Right atrium auricular region (tissue), 2 donors: ENCODE measurements around the gene COL19A1. TPM values are rescaled to one million over a fixed set of nuclear protein-coding genes. Genes with fewer than 3 reads are reported as not detected.

Source experiments
- DNase-seq: peaks from one replicate; pipeline ENCODE4 v3.0.0-alpha.2; 2019; ENCODE audit warnings: low spot score
- H3K27ac ChIP-seq, 2 donors: fragments of 200-600 bp; sonication (generic); 1 replicate in 1 of 2; 2 replicates in 1 of 2; pipeline ENCODE4 v1.5.1; 2016 to 2019
- H3K27me3 ChIP-seq, 2 donors: fragments of 200-600 bp; sonication (generic); one replicate each; pipeline versions ENCODE4 v1.5.1 to v1.6.0; 2017 to 2019
- H3K36me3 ChIP-seq: fragments of 200-600 bp; sonication (generic); one replicate; pipeline ENCODE4 v1.5.1; 2016
- H3K4me1 ChIP-seq, 2 donors: fragments of 200-600 bp; sonication (generic); one replicate each; pipeline versions ENCODE4 v1.5.1 to v1.6.0; 2017 to 2019
- H3K4me3 ChIP-seq, 2 donors: fragments of 200-600 bp; sonication (generic); 1 replicate in 1 of 2; 2 replicates in 1 of 2; pipeline ENCODE4 v1.5.1; 2017 to 2019; ENCODE audit warnings: mild to moderate bottlenecking in 1 of 2, moderate library complexity in 1 of 2
- H3K9me3 ChIP-seq, 2 donors: fragments of 200-600 bp; sonication (generic); one replicate each; pipeline ENCODE4 v1.5.1; 2019
- total RNA-seq, 2 donors: library from RNA; depleted of rRNA; stranded (reverse); fragments of >200 nt; gene quantifications; one replicate each; pipeline ENCODE4 v1.1.0, GENCODE V29; 2016
- TF ChIP-seq, protein P1 (sequence below), 2 donors: fragments of 200-600 bp; sonication (generic); IDR thresholded peaks; one replicate each; pipeline ENCODE4 v1.5.1; 2019; ENCODE audit warnings: antibody characterized with exemption in 2 of 2

Gene COL19A1
- total RNA-seq, 2 donors from 2014 or later: 2.7 to 3.9 TPM

DNA sequence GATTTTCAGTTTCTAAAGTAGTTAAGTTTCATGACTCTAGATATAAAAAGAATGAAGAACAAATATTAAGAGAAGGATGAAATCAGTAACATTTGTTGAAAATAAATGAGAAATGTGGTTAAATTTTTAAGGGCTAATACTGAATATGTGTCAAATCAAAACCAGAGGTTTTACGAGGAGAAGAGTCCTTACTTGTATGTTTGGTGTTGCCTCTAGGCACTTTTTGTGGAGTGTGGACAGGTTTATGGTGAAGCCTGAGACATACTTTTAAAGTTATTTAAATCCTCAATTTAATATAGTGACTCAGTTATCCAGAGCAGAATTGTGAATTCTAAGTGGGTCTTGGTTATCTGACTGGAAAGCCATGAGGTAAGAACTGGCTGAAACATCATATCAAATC lies 68.7 kb downstream of the COL19A1 start:
- Histone ChIP-seq H3K9me3 (no peaks in the 10 kb centered on the region), H3K27me3 (no peaks in the 10 kb centered on the region), H3K4me1 (no peaks in the 10 kb centered on the region), H3K4me3 (no peak overlapping the region), H3K27ac (peak overlapping the region in 1 of 2 donors; percentile 53), H3K36me3 (no peaks in the 10 kb centered on the region)
- no peak for DNase-seq
- TF ChIP-seq, protein P1, sequence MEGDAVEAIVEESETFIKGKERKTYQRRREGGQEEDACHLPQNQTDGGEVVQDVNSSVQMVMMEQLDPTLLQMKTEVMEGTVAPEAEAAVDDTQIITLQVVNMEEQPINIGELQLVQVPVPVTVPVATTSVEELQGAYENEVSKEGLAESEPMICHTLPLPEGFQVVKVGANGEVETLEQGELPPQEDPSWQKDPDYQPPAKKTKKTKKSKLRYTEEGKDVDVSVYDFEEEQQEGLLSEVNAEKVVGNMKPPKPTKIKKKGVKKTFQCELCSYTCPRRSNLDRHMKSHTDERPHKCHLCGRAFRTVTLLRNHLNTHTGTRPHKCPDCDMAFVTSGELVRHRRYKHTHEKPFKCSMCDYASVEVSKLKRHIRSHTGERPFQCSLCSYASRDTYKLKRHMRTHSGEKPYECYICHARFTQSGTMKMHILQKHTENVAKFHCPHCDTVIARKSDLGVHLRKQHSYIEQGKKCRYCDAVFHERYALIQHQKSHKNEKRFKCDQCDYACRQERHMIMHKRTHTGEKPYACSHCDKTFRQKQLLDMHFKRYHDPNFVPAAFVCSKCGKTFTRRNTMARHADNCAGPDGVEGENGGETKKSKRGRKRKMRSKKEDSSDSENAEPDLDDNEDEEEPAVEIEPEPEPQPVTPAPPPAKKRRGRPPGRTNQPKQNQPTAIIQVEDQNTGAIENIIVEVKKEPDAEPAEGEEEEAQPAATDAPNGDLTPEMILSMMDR (IDR thresholded peaks at IDR 0.05): no peak

DNA sequence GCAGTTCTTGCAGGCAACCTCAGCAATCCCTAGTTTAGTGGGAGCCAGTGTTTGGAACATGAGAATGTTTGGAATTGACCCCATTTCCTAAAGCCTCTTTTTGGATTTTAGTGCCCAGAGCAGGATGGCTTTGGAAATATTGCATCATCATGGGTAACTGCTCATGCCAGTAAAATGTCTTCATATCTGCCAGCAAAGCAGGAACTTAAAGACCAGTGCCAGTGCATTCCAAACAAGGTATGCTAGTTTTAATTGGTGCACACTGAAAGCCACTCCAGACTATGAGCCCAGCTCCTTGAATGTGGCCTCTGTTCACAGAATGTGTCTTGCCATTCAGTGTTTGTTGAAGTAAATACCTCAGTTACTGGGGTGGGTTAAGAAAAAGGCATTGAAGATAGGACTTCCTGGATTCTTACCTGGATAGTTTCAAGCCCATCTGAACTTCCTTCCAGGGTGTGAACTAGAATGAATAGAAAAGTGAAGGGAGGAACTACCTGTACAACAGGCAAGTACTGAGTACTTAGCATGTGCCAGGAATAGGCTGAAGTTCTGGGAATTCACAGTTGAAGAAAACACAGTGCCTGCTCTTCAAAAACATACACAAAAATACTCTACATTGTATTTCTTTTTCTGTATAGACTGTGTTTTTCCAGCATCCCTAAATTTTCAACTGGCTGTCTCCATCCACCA lies 70.5 kb downstream of the COL19A1 start:
- no peak for DNase-seq

DNA sequence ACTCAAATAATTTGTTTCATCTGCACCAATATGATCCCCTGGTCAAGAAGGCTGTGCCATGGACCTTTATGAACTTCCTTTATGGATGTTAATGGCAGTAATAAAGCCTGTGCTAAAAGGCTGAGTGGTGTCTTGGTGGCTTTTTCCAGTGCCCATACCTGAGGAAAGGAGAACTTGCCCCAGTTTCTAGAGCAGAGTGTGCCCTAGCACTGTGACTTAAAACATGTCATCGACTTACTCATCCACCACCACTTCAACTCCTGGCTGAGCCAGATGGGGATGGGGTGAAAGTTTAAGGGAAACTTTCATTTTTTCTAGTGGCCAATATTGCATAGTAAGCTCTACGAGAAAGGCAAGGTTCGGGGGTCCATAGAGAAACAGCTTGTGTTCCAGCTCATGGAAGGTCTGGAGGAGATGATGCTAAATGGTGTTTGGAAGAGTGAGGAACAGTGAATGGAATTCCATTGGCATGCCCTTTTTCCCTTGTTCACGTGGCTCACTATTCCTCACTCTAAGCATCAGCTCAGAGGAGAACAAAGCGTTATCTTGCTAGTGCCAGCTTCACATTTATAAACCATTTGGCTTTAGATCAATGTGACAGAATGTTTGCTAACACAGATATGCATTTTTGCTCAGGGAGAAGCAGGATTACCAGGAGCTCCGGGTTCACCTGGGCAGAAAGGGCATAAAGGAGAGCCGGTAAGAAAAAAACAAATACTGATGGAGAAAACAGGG lies 71.2 kb downstream of the COL19A1 start:
- Histone ChIP-seq H3K27me3 (no peaks in the 10 kb centered on the region), H3K4me3 (no peak overlapping the region), H3K9me3 (no peaks in the 10 kb centered on the region), H3K4me1 (no peaks in the 10 kb centered on the region), H3K27ac (peak overlapping the region in 1 of 2 donors; percentile 53), H3K36me3 (no peaks in the 10 kb centered on the region)
- DNase-seq: no peak
- TF ChIP-seq, protein P1 (IDR thresholded peaks at IDR 0.05): no peak

More for the DNA sequence above, 70.5 kb downstream of the COL19A1 start:
- H3K27me3 ChIP-seq: no peaks in the 10 kb centered on the region
- H3K4me1 ChIP-seq: no peaks in the 10 kb centered on the region
- TF ChIP-seq, protein P1 (IDR thresholded peaks at IDR 0.05): no peak
- H3K36me3 ChIP-seq: no peaks in the 10 kb centered on the region
- peak overlapping the region in 1 of 2 donors; percentile 53 for H3K27ac ChIP-seq
- H3K4me3 ChIP-seq: no peak overlapping the region
- no peaks in the 10 kb centered on the region for H3K9me3 ChIP-seq

DNA sequence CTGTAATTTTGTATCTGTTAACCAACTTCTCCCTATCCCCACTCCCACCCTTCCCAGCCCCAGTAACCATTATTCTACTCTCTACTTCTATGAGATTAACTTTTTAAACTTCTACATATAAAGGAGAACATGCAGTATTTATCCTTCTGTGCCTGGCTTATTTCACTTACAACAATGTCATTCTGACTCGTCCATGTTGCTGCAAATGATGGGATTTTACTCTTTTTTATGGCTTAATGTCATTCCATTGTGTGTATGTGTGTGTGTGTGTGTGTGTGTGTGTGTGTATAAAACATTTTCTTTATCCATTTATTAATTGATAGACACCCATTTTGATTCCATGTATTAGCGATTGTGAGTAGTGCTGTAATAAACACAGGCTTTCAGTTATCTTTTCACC lies 76.1 kb downstream of the COL19A1 start:
- TF ChIP-seq, protein P1 (IDR thresholded peaks at IDR 0.05): no peak
- no peaks in the 10 kb centered on the region for H3K9me3 ChIP-seq
- H3K4me3 ChIP-seq: no peak overlapping the region
- no peaks in the 10 kb centered on the region for H3K27me3 ChIP-seq
- DNase-seq: no peak
- no peak overlapping the region for H3K27ac ChIP-seq
- no peaks in the 10 kb centered on the region for H3K4me1 ChIP-seq
- no peaks in the 10 kb centered on the region for H3K36me3 ChIP-seq

DNA sequence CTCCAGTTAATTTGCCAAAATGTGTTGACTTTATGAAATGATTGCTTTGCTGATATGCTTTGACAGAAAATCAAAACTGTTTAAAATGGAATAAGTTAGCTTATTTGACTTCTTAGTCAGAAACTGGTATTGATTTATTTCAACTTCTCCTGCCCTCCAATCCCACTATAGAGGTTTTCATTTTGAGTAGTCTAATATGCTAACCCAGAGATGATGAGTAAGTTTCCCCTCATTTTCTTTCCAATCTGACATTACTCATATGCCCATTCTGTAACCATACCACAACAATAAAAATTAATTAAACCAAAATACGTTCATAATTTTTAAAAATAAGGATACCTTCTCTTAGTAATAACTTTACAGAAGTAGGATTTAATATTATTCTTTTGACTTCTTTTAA lies 78.8 kb downstream of the COL19A1 start:
- Histone ChIP-seq H3K9me3 (no peaks in the 10 kb centered on the region), H3K27me3 (no peaks in the 10 kb centered on the region), H3K27ac (no peak overlapping the region), H3K4me1 (no peaks in the 10 kb centered on the region), H3K36me3 (no peaks in the 10 kb centered on the region), H3K4me3 (no peak overlapping the region)
- TF ChIP-seq, protein P1 (IDR thresholded peaks at IDR 0.05): no peak
- no peak for DNase-seq
